ENCODE results near the gene ZAP70. TPM values are rescaled to one million over a fixed set of nuclear protein-coding genes. Genes with fewer than 3 reads are reported as not detected.

ZAP70 gene
- total RNA-seq, 2 donors from 2014 or later: 0.86 to 1.4 TPM

GRCh38 chr2:97759727-97760407 is 46.5 kb downstream of the ZAP70 start:
- Histone ChIP-seq H3K4me3 (no peak overlapping the region), H3K9me3 (no peaks in the 10 kb centered on the region), H3K27ac (no peak overlapping the region), H3K4me1 (no peaks in the 10 kb centered on the region), H3K36me3 (peaks cover 72% of the 10 kb centered on the region), H3K27me3 (no peaks in the 10 kb centered on the region)
- no peak for TF ChIP-seq CTCF (IDR thresholded peaks at IDR 0.05)
- no peak for DNase-seq (ENCODE audit: low spot score)

- no peak overlapping the region for H3K27ac ChIP-seq
- no peaks in the 10 kb centered on the region for H3K9me3 ChIP-seq
- no peaks in the 10 kb centered on the region for H3K27me3 ChIP-seq
- peaks cover 0 to 1% of the 10 kb centered on the region in 2 donors for H3K4me1 ChIP-seq
- no peak overlapping the region for H3K4me3 ChIP-seq
- no peak for DNase-seq (ENCODE audit: low spot score)
- no peak for TF ChIP-seq CTCF (IDR thresholded peaks at IDR 0.05)
- peaks cover 72% of the 10 kb centered on the region for H3K36me3 ChIP-seq
These were observed 47.2 kb downstream of the ZAP70 start for GRCh38 chr2:97760480-97761049.

DNA sequence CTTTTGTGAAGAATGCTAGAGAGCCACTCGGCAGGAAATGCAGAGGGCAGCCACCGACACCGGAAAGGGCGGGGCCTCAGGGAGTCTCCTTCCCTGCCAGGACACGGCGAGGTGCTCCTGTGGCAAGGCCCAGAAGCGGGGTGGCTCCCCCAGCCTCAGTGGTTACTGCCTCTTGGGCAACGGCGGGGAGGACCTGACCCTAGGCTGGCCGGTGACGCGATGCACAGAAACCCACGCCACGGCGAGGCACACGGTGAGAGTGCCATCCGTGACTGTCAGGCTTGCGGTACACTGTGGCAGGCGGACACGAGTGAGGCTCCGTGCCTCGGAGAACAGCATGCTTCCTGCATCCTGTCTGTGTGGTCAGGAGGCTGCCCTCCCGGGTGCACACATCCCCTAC is 47.8 kb downstream of the ZAP70 start:
- Histone ChIP-seq H3K36me3 (peaks cover 67% of the 10 kb centered on the region), H3K27me3 (no peaks in the 10 kb centered on the region), H3K9me3 (no peaks in the 10 kb centered on the region), H3K4me1 (peaks cover 0 to 8% of the 10 kb centered on the region in 2 donors), H3K4me3 (no peak overlapping the region), H3K27ac (no peak overlapping the region)
- no peak for TF ChIP-seq CTCF (IDR thresholded peaks at IDR 0.05)
- DNase-seq (ENCODE audit: low spot score): no peak

DNA sequence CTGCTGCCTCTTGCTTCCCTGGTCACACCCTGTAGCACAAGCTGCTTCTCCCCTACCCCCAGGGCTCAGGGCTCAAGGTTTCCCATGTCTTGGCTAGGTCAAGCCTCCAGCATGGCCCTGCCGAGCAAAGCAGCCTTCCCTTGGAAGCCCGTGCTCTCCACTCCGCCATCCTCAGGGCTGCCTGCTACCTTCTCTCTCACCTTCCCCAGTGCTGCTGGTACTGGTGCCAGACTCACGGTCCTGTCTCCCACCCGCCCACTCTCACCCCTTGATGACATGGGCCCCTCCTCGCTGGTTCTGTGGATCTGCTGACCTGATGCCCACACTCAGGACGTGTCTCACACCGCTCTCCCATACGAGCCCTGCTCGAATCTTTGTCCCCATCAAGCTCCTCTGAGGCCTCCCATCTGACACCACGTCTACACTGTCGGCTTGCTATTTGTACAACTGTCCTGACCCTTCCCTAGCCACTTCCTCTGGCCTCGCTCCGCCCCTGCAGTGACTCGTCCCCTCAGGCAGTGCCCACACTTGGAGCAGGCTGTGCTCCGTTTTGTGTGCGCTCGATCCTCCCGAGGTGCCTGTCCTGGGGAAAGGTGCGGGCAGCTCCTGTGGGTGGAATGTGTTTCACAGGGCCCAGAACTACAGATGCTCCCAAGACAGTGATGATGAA is 49.9 kb downstream of the ZAP70 start:
- DNase-seq (ENCODE audit: low spot score): no peak
- H3K36me3 ChIP-seq: peaks cover 50% of the 10 kb centered on the region
- no peak overlapping the region for H3K4me3 ChIP-seq
- H3K9me3 ChIP-seq: no peaks in the 10 kb centered on the region
- peaks cover 0 to 27% of the 10 kb centered on the region in 2 donors for H3K4me1 ChIP-seq
- no peak for TF ChIP-seq CTCF (IDR thresholded peaks at IDR 0.05)
- no peak overlapping the region for H3K27ac ChIP-seq
- no peaks in the 10 kb centered on the region for H3K27me3 ChIP-seq

GRCh38 chr2:97764559-97765263 is 51.3 kb downstream of the ZAP70 start:
- H3K4me1 ChIP-seq: peaks cover 0 to 36% of the 10 kb centered on the region in 2 donors

More at GRCh38 chr2:97764559-97765263, 51.3 kb downstream of the ZAP70 start:
- Histone ChIP-seq H3K27ac (no peak overlapping the region), H3K27me3 (no peaks in the 10 kb centered on the region), H3K4me3 (no peak overlapping the region), H3K36me3 (peaks cover 36% of the 10 kb centered on the region), H3K9me3 (no peaks in the 10 kb centered on the region)
- DNase-seq (ENCODE audit: low spot score): no peak
- TF ChIP-seq CTCF (IDR thresholded peaks at IDR 0.05): no peak

All from right atrium auricular region (tissue), 2 donors.